MM.1S (cell line): Measurements from ENCODE around the gene ENDOU.

Source experiments
- DNase-seq: peaks from one replicate; pipeline ENCODE4 v3.0.0-alpha.2; 2015
- H2AFZ ChIP-seq: fragments of 300-600 bp; sonication (generic); 2 replicates; pipeline ENCODE4 v1.6.0; 2016; ENCODE audit warnings: antibody characterized with exemption, low read length
- H3F3A ChIP-seq: fragments of 300-600 bp; sonication (generic); 2 replicates; pipeline ENCODE4 v1.6.1; 2016; ENCODE audit warnings: mild to moderate bottlenecking, antibody characterized with exemption, low read length, moderate library complexity, mixed read lengths; ENCODE audit not compliant: insufficient read depth
- H3K27ac ChIP-seq: fragments of 300-600 bp; sonication (generic); 2 replicates; pipeline ENCODE4 v1.5.1; 2016; ENCODE audit warnings: mild to moderate bottlenecking, low read length
- H3K27me3 ChIP-seq: fragments of 300-600 bp; sonication (generic); replicated peaks from 2 replicates; pipeline ENCODE4 v1.6.0; 2016; ENCODE audit warnings: low read length; ENCODE audit not compliant: insufficient read depth
- H3K36me3 ChIP-seq: fragments of 300-600 bp; sonication (generic); replicated peaks from 2 replicates; pipeline ENCODE4 v1.6.1; 2016; ENCODE audit warnings: mild to moderate bottlenecking, low read length, mixed read lengths; ENCODE audit not compliant: insufficient read depth
- H3K4me1 ChIP-seq: fragments of 300-600 bp; sonication (generic); 2 replicates; pipeline ENCODE4 v1.6.1; 2016; ENCODE audit warnings: low read length, mixed read lengths
- H3K4me2 ChIP-seq: fragments of 300-600 bp; sonication (generic); 2 replicates; pipeline ENCODE4 v1.6.0; 2016; ENCODE audit warnings: low read depth, low read length
- H3K4me3 ChIP-seq: fragments of 300-600 bp; sonication (generic); 2 replicates; pipeline ENCODE4 v1.5.1; 2016; ENCODE audit warnings: low read length, mixed read lengths
- H3K79me2 ChIP-seq: fragments of 300-600 bp; sonication (generic); 2 replicates; pipeline ENCODE4 v1.6.1; 2016; ENCODE audit warnings: mixed run types, low read length, mixed read lengths
- H3K9ac ChIP-seq: fragments of 300-600 bp; sonication (generic); 2 replicates; pipeline ENCODE4 v1.6.1; 2016; ENCODE audit warnings: low read length, mixed read lengths
- H3K9me2 ChIP-seq: fragments of 300-600 bp; sonication (generic); replicated peaks from 2 replicates; pipeline ENCODE4 v1.6.1; 2016; ENCODE audit warnings: mild to moderate bottlenecking, low read length, mixed read lengths; ENCODE audit not compliant: insufficient read depth
- H3K9me3 ChIP-seq: fragments of 300-600 bp; sonication (generic); replicated peaks from 2 replicates; pipeline ENCODE4 v1.6.1; 2016; ENCODE audit warnings: mild to moderate bottlenecking, low read length, mixed read lengths; ENCODE audit not compliant: insufficient read depth
- H4K20me1 ChIP-seq: fragments of 300-600 bp; sonication (generic); 2 replicates; pipeline ENCODE4 v1.6.1; 2016; ENCODE audit warnings: mild to moderate bottlenecking, low read length, moderate library complexity, mixed read lengths; ENCODE audit not compliant: insufficient read depth
- EZH2 ChIP-seq: fragments of 300-600 bp; sonication (generic); optimal IDR thresholded peaks from 2 replicates; pipeline ENCODE3; 2017; ENCODE audit warnings: low read depth, mild to moderate bottlenecking, antibody characterized with exemption, low read length, mixed read lengths
- EZH2phosphoT487 ChIP-seq: fragments of 300-600 bp; sonication (generic); IDR thresholded peaks from 2 replicates; pipeline ENCODE4 v1.6.1; 2018; ENCODE audit warnings: antibody characterized with exemption, low read length
- TF ChIP-seq, protein P1 (sequence below): fragments of 300-600 bp; sonication (generic); IDR thresholded peaks from 2 replicates; pipeline ENCODE4 v1.5.1; 2016; ENCODE audit warnings: antibody characterized with exemption, low read length, mixed read lengths

ENDOU gene

DNA sequence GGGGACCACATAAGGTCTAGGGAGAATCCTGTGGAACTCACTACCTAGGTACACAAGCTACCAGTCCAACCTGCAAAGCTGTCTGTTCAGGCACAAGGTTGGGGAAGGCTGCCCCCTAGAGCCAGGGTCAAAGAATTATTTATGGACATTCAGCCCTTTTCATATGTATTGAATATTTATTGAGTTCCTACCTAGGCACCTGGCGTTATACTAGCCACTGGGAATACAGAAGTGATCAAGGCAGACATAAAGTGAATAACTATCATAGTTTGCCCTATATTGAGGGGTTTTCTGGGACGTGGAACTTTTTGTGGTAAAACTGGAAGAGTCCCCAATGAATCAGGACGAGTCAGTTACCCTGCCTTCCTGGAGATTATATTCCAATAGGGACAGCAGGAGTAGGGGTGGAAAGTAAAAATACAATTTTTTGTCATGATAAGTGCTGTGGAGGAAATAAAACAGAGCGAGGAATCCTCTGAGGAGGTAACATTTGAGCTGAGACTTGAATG is 42.0 kb upstream of the ENDOU start:
- TF ChIP-seq, protein P1, sequence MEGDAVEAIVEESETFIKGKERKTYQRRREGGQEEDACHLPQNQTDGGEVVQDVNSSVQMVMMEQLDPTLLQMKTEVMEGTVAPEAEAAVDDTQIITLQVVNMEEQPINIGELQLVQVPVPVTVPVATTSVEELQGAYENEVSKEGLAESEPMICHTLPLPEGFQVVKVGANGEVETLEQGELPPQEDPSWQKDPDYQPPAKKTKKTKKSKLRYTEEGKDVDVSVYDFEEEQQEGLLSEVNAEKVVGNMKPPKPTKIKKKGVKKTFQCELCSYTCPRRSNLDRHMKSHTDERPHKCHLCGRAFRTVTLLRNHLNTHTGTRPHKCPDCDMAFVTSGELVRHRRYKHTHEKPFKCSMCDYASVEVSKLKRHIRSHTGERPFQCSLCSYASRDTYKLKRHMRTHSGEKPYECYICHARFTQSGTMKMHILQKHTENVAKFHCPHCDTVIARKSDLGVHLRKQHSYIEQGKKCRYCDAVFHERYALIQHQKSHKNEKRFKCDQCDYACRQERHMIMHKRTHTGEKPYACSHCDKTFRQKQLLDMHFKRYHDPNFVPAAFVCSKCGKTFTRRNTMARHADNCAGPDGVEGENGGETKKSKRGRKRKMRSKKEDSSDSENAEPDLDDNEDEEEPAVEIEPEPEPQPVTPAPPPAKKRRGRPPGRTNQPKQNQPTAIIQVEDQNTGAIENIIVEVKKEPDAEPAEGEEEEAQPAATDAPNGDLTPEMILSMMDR: peak; percentile 71
- TF ChIP-seq EZH2phosphoT487: no peak
- TF ChIP-seq EZH2: no peak
- DNase-seq: peak; percentile 82
- Histone ChIP-seq H3K36me3 (no peaks in the 10 kb centered on the region), H3K4me2 (no peak overlapping the region), H2AFZ (no peak overlapping the region), H3K9ac (no peak overlapping the region), H3K79me2 (no peaks in the 10 kb centered on the region), H3K27me3 (no peaks in the 10 kb centered on the region; the same call in 1 of the 2 replicates), H4K20me1 (no peaks in the 10 kb centered on the region), H3K9me3 (no peaks in the 10 kb centered on the region), H3K27ac (no peak overlapping the region), H3K4me1 (peaks cover 4% of the 10 kb centered on the region; the same call in 1 of the 2 replicates), H3K4me3 (no peak overlapping the region), H3F3A (no peaks in the 10 kb centered on the region), H3K9me2 (no peaks in the 10 kb centered on the region)

DNA sequence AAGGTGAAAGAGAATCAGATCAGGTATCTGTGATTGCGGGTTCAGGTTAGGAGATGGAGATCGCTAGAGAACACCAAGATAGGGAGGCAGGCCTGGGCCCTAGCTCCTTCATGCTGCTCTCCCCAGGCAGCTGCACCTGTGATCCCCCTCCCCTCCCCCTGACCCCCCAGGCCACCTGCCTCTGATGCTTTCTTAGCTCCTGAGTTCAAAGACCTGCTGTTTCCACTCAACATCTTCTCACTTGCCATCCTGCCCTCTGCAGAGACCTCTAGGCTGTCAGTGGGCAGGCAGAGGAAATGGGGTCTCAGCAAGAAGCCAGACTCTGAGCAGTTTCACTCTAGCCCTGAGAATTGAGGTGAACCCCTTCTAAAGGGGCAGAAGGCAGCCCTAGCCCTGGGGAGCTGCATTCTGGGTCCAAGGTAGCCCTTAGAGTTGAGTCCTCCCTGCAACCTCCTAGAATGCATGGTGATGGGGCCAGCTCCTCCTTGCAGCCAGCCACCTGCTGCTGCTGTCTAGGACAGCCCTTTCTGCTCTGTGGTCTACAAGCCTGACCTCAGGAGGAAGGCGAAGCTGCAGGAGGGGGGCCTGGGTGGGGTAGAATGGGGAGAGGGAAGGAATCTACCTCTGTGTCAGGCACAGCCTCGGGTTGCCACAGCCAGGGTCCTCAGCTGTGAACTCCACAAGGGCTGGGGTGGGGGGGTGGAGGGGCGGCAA is 41.4 kb upstream of the ENDOU start:
- H4K20me1 ChIP-seq: no peaks in the 10 kb centered on the region
- no peak for DNase-seq
- H3K9ac ChIP-seq: no peak overlapping the region
- no peak overlapping the region for H3K27ac ChIP-seq
- H3K4me1 ChIP-seq: peaks cover 4% of the 10 kb centered on the region; the same call in 1 of the 2 replicates
- no peak for TF ChIP-seq EZH2phosphoT487
- TF ChIP-seq, protein P1: no peak
- TF ChIP-seq EZH2: no peak
- no peaks in the 10 kb centered on the region for H3K9me3 ChIP-seq
- H3K36me3 ChIP-seq: no peaks in the 10 kb centered on the region
- no peaks in the 10 kb centered on the region; the same call in 1 of the 2 replicates for H3K27me3 ChIP-seq
- H3K79me2 ChIP-seq: no peaks in the 10 kb centered on the region
- no peak overlapping the region for H2AFZ ChIP-seq
- no peaks in the 10 kb centered on the region for H3F3A ChIP-seq
- H3K4me2 ChIP-seq: no peak overlapping the region
- H3K9me2 ChIP-seq: no peaks in the 10 kb centered on the region
- no peak overlapping the region for H3K4me3 ChIP-seq

DNA sequence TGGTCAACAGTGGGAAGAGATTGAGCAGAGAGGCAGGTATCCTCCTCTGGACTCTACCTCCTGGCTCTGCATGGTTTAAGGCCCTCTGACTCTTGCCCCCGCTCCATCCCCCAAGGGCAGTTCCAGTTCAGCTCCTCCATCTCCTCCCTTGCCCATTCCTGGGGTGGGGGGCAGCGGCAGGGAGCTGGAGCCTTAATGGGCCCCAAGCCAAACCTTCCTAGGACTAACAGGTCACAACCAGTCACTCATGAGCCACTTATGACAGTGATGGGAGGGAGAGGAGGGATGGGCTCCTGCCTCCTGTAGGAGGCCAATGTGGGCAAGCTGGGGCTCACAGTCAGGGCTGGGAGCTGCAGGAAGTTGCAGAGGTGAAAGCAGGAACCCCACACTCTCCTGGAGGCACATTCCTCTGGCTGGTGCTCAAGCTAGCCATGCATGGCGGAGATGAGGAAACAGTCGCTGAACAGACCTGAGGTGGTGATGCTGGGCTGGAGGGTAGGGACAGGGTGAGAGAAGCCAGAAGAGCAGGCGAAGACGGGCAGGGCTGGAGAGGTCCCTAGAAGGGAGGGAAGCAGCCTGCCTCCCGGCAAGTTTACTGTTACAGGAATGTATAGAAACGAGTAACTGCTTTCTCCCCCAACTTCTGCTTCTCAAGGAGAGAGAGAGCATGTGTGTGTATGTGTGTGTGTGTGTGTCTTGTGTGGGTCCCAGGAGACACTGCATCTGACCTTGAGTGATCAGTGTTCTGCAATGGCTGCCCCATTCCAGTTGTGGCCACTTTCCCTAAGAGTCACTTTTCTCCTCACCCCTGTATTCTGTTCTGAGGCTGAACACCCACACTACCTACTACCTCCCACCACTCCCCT is 38.4 kb upstream of the ENDOU start:
- no peaks in the 10 kb centered on the region for H3K79me2 ChIP-seq
- no peak overlapping the region for H3K27ac ChIP-seq
- H3F3A ChIP-seq: no peaks in the 10 kb centered on the region
- H4K20me1 ChIP-seq: no peaks in the 10 kb centered on the region
- no peaks in the 10 kb centered on the region for H3K9me3 ChIP-seq
- H3K27me3 ChIP-seq: peaks cover 3% of the 10 kb centered on the region; the same call in 1 of the 2 replicates
- H3K4me2 ChIP-seq: no peak overlapping the region
- peaks cover 4% of the 10 kb centered on the region for H3K4me1 ChIP-seq
- no peak for DNase-seq
- no peaks in the 10 kb centered on the region for H3K9me2 ChIP-seq
- TF ChIP-seq, protein P1: no peak
- H3K4me3 ChIP-seq: no peak overlapping the region
- no peak overlapping the region for H2AFZ ChIP-seq
- no peak overlapping the region for H3K9ac ChIP-seq
- no peaks in the 10 kb centered on the region for H3K36me3 ChIP-seq
